Measurements from ENCODE around the gene TRMT11. TPM values are rescaled to one million over a fixed set of nuclear protein-coding genes. Genes with fewer than 3 reads are reported as not detected.

Gene TRMT11
- total and polyA plus RNA-seq, 2 of the 13 experiments (the other 11 are each of a cell fraction or from before 2014, with no cell fraction given) = 42.2 to 81.9 TPM

- POLR2A ChIA-PET = no interaction called here
- in situ Hi-C loops (cut with HindIII; ENCODE audit: extremely low pct_ligation_motif_present, low pct_unique_long_range_greater_than_20kb) = no loop called here
- DNase-seq (ENCODE audit: low spot score) (no peak), ATAC-seq (no peak), FAIRE-seq (no peak)
- Histone ChIP-seq H3K4me2 (ENCODE audit: low read depth, low read length) (no peak overlapping the region), H3K9ac (ENCODE audit: insufficient read depth, low read depth, low read length) (no peak overlapping the region), H3K79me2 (ENCODE audit: insufficient read depth, low read length) (no peaks in the 10 kb centered on the region), H3K4me1 (ENCODE audit: insufficient read depth, low read length) (peaks cover 81% of the 10 kb centered on the region), H4K20me1 (ENCODE audit: insufficient read depth, low read length) (no peaks in the 10 kb centered on the region), H3K36me3 (replicated peaks in 1 of 2; ENCODE audit: control insufficient read depth in 1 of 2, insufficient read depth in 2 of 2, low read length in 2 of 2) (no peaks in the 10 kb centered on the region), H3K9me3 (ENCODE audit: low read length) (no peaks in the 10 kb centered on the region), H2AFZ (ENCODE audit: low read length) (no peak overlapping the region), H3K27me3 (ENCODE audit: control insufficient read depth in 1 of 2, insufficient read depth in 2 of 2, low read length in 2 of 2) (no peaks in the 10 kb centered on the region), H3K27ac (ENCODE audit: extremely low read length, insufficient read depth, low read length) (no peak overlapping the region), H3K4me3 (replicated peaks in 1 of 3; ENCODE audit: insufficient read depth in 1 of 3, low read depth in 2 of 3, low read length in 3 of 3) (no peak overlapping the region)
- TF ChIP-seq KDM6A (CRISPR knock-in tag; IDR thresholded peaks at IDR 0.05; ENCODE audit: low read depth) = no peak
- no peak for TF ChIP-seq ZSCAN21 (CRISPR knock-in tag; IDR thresholded peaks at IDR 0.05; ENCODE audit: borderline replicate concordance)
- TF ChIP-seq ZFP82 (CRISPR knock-in tag; IDR thresholded peaks at IDR 0.05; ENCODE audit: borderline replicate concordance) = no peak
- TF ChIP-seq MAFF (IDR thresholded peaks at IDR 0.05; ENCODE audit: low read depth, low read length) = no peak
- TF ChIP-seq STAG1 (CRISPR knock-in tag; IDR thresholded peaks at IDR 0.05) = no peak
- no peak for TF ChIP-seq CBX2 (IDR thresholded peaks at IDR 0.05; ENCODE audit: low read depth, low read length)
- no peak for TF ChIP-seq CBX2 (CRISPR knock-in tag; IDR thresholded peaks at IDR 0.05; ENCODE audit: low read depth)
- TF ChIP-seq ZNF512B (CRISPR knock-in tag; IDR thresholded peaks at IDR 0.05; ENCODE audit: borderline replicate concordance) = no peak
- no peak for TF ChIP-seq CHD2 (IDR thresholded peaks at IDR 0.05; ENCODE audit: low read depth, low read length)
- TF ChIP-seq JUN (CRISPR knock-in tag; IDR thresholded peaks at IDR 0.05) = no peak
- no peak for TF ChIP-seq HNF1B (CRISPR knock-in tag; IDR thresholded peaks at IDR 0.05)
- TF ChIP-seq ARNTL (CRISPR knock-in tag; IDR thresholded peaks at IDR 0.05) = no peak
- no peak for TF ChIP-seq TBX3 (IDR thresholded peaks at IDR 0.05; ENCODE audit: borderline replicate concordance)
- no peak for TF ChIP-seq ZNF773 (CRISPR knock-in tag; IDR thresholded peaks at IDR 0.05; ENCODE audit: borderline replicate concordance)
- TF ChIP-seq ATF6 (CRISPR knock-in tag; conservative IDR thresholded peaks at IDR 0.05) = no peak
- CTCF ChIA-PET (ENCODE audit: low intra/inter-chr PET ratio, low total read pairs) = no interaction called here
- 96% methylated on average over 2 of the region's 2 CpGs for WGBS (ENCODE audit: low lambda C conversion rate)
- BruUV-seq (replicated peaks) = no TSS peak
- intact Hi-C loops (cut with micrococcal nuclease; ENCODE audit: unreplicated experiment) = no loop called here
Observed at GRCh38 chr6:125949069-125949468, 37.3 kb upstream of the TRMT11 start.

Data from HepG2 (cell line).